Measurements from ENCODE around the gene YIF1A. TPM values are rescaled to one million over a fixed set of nuclear protein-coding genes. Genes with fewer than 3 reads are reported as not detected.

YIF1A gene
- total RNA-seq (2014; rRNA removed; shearing (Covaris generic); ENCODE audit: low replicate concordance), result 145 and 154 TPM in 2 replicates

GRCh38 chr11:66288671-66289547 is at the start of gene YIF1A:
TSS of gene YIF1A (minus strand) at chr11:66289143. CDS start at chr11:66288985, 158 bp downstream.
- Histone ChIP-seq H3K36me3 (ENCODE audit: insufficient read depth, low read length) (0 out of 2 replicates have a peak, but pooled peaks cover 4% of the 10 kb centered on the region), H2AFZ (ENCODE audit: low read length) (peak within 1 kb of the TSS; percentile 83; the same call in 1 of the 2 replicates), H3K9me2 (replicated peaks; ENCODE audit: insufficient read depth, low read length) (no peaks in the 10 kb centered on the region), H3K9me3 (ENCODE audit: low read length) (no peaks in the 10 kb centered on the region), H4K20me1 (ENCODE audit: insufficient read depth, low read depth, low read length) (0 out of 2 replicates have a peak, but pooled peaks cover 4% of the 10 kb centered on the region), H3K4me3 (ENCODE audit: low read length) (peak within 1 kb of the TSS; percentile 99), H3K27ac (ENCODE audit: low read length) (peak within 1 kb of the TSS; percentile 68), H3K27me3 (ENCODE audit: low read length) (no peaks in the 10 kb centered on the region), H3K79me2 (ENCODE audit: low read length) (peaks cover 20% of the 10 kb centered on the region), H3K9ac (ENCODE audit: low read length) (peak within 1 kb of the TSS; percentile 98), H3K4me1 (ENCODE audit: low read length) (peaks cover 26% of the 10 kb centered on the region), H3K4me2 (ENCODE audit: low read depth, low read length, poor library complexity, severe bottlenecking) (peak within 1 kb of the TSS; percentile 94)
- DNase-seq, result peak; percentile 99

GRCh38 chr11:66337103-66337899 is 48.4 kb upstream of the YIF1A start:
- Histone ChIP-seq H3K4me3 (ENCODE audit: low read length) (no peak overlapping the region), H3K4me1 (ENCODE audit: low read length) (peaks cover 20% of the 10 kb centered on the region), H3K9ac (ENCODE audit: low read length) (peak overlapping the region; percentile 18), H3K27me3 (ENCODE audit: low read length) (no peaks in the 10 kb centered on the region), H3K9me2 (replicated peaks; ENCODE audit: insufficient read depth, low read length) (no peaks in the 10 kb centered on the region), H4K20me1 (ENCODE audit: insufficient read depth, low read depth, low read length) (no peaks in the 10 kb centered on the region), H3K4me2 (ENCODE audit: low read depth, low read length, poor library complexity, severe bottlenecking) (peak overlapping the region; percentile 20), H2AFZ (ENCODE audit: low read length) (no peak overlapping the region), H3K27ac (ENCODE audit: low read length) (no peak overlapping the region), H3K79me2 (ENCODE audit: low read length) (no peaks in the 10 kb centered on the region), H3K9me3 (ENCODE audit: low read length) (no peaks in the 10 kb centered on the region), H3K36me3 (ENCODE audit: insufficient read depth, low read length) (no peaks in the 10 kb centered on the region)
- DNase-seq, result no peak

- Histone ChIP-seq H3K9me2 (replicated peaks; ENCODE audit: insufficient read depth, low read length) (no peaks in the 10 kb centered on the region), H3K27me3 (ENCODE audit: low read length) (no peaks in the 10 kb centered on the region), H3K9ac (ENCODE audit: low read length) (peak within 1 kb of the TSS; percentile 18), H3K4me1 (ENCODE audit: low read length) (peaks cover 20% of the 10 kb centered on the region), H2AFZ (ENCODE audit: low read length) (no peak within 1 kb of the TSS), H3K36me3 (ENCODE audit: insufficient read depth, low read length) (no peaks in the 10 kb centered on the region), H3K9me3 (ENCODE audit: low read length) (no peaks in the 10 kb centered on the region), H3K27ac (ENCODE audit: low read length) (no peak within 1 kb of the TSS), H4K20me1 (ENCODE audit: insufficient read depth, low read depth, low read length) (no peaks in the 10 kb centered on the region), H3K4me2 (ENCODE audit: low read depth, low read length, poor library complexity, severe bottlenecking) (peak within 1 kb of the TSS; percentile 20), H3K4me3 (ENCODE audit: low read length) (no peak within 1 kb of the TSS), H3K79me2 (ENCODE audit: low read length) (no peaks in the 10 kb centered on the region)
- peak; percentile 81 for DNase-seq
Observed at GRCh38 chr11:66336234-66337102, 47.5 kb upstream of the YIF1A start, which contains the start of gene RIN1. TSS of gene RIN1 (minus strand) at chr11:66336434. CDS start at chr11:66336402, 32 bp downstream.

- Histone ChIP-seq H3K79me2 (ENCODE audit: low read length) (no peaks in the 10 kb centered on the region), H3K36me3 (ENCODE audit: insufficient read depth, low read length) (no peaks in the 10 kb centered on the region), H3K4me1 (ENCODE audit: low read length) (peaks cover 20% of the 10 kb centered on the region), H3K9me3 (ENCODE audit: low read length) (no peaks in the 10 kb centered on the region), H3K27me3 (ENCODE audit: low read length) (no peaks in the 10 kb centered on the region), H3K9ac (ENCODE audit: low read length) (no peak overlapping the region), H2AFZ (ENCODE audit: low read length) (no peak overlapping the region), H3K4me2 (ENCODE audit: low read depth, low read length, poor library complexity, severe bottlenecking) (peak overlapping the region; percentile 20), H3K9me2 (replicated peaks; ENCODE audit: insufficient read depth, low read length) (no peaks in the 10 kb centered on the region), H3K4me3 (ENCODE audit: low read length) (no peak overlapping the region), H3K27ac (ENCODE audit: low read length) (no peak overlapping the region), H4K20me1 (ENCODE audit: insufficient read depth, low read depth, low read length) (no peaks in the 10 kb centered on the region)
- DNase-seq, result no peak
Observed at GRCh38 chr11:66335531-66336233, 46.7 kb upstream of the YIF1A start.

GRCh38 chr11:66334605-66335442 is 45.9 kb upstream of the YIF1A start:
- no peak for DNase-seq
- no peak overlapping the region for H3K4me3 ChIP-seq (ENCODE audit: low read length)

DNA sequence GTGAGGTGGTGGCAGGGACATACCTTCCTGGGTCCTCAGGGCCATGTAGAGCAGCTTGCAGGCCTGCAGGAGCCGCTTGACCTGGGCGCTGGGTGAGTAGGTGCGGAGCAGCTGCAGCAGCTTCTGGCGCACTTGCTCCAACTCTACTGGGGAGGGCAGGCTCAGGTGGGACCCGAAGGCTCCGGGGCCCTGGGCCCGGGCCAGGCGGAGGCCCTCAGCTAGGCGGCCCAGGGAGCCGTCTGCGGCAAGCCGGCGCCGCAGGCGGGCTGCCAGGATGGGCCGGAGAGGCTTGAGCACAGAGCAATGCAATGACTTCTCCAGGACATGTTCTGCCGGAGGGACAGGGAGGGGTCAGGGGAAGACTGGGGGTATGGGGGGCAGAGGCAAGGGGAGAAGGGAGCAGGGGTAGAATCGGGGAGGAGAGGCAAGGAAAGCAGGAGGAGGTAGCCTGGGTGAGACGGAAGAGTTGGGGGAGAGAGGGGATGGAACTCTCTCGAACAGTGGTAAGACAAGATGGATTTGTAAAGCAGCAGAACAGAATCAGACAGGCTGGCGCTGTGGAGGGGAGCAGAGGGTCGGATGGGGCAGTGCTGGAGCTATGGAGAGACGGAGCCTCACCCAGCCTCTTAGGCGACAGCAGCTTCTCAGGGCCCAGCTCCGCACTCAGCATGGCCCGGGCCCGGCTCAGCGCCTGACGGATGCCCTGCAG is 45.1 kb upstream of the YIF1A start:
- Histone ChIP-seq H3K4me1 (ENCODE audit: low read length) (peaks cover 20% of the 10 kb centered on the region), H3K36me3 (ENCODE audit: insufficient read depth, low read length) (no peaks in the 10 kb centered on the region), H3K4me3 (ENCODE audit: low read length) (no peak overlapping the region), H3K79me2 (ENCODE audit: low read length) (no peaks in the 10 kb centered on the region), H3K9ac (ENCODE audit: low read length) (no peak overlapping the region), H3K9me2 (replicated peaks; ENCODE audit: insufficient read depth, low read length) (no peaks in the 10 kb centered on the region), H3K27me3 (ENCODE audit: low read length) (no peaks in the 10 kb centered on the region), H3K4me2 (ENCODE audit: low read depth, low read length, poor library complexity, severe bottlenecking) (no peak overlapping the region), H3K27ac (ENCODE audit: low read length) (no peak overlapping the region), H3K9me3 (ENCODE audit: low read length) (no peaks in the 10 kb centered on the region), H2AFZ (ENCODE audit: low read length) (no peak overlapping the region), H4K20me1 (ENCODE audit: insufficient read depth, low read depth, low read length) (no peaks in the 10 kb centered on the region)
- DNase-seq, result no peak

More at GRCh38 chr11:66334605-66335442, 45.9 kb upstream of the YIF1A start:
- H3K27ac ChIP-seq (ENCODE audit: low read length), result no peak overlapping the region
- H4K20me1 ChIP-seq (ENCODE audit: insufficient read depth, low read depth, low read length), result no peaks in the 10 kb centered on the region
- H3K27me3 ChIP-seq (ENCODE audit: low read length), result no peaks in the 10 kb centered on the region
- no peaks in the 10 kb centered on the region for H3K36me3 ChIP-seq (ENCODE audit: insufficient read depth, low read length)
- peaks cover 20% of the 10 kb centered on the region for H3K4me1 ChIP-seq (ENCODE audit: low read length)
- H3K9me2 ChIP-seq (replicated peaks; ENCODE audit: insufficient read depth, low read length), result no peaks in the 10 kb centered on the region
- H3K4me2 ChIP-seq (ENCODE audit: low read depth, low read length, poor library complexity, severe bottlenecking), result no peak overlapping the region
- no peaks in the 10 kb centered on the region for H3K79me2 ChIP-seq (ENCODE audit: low read length)
- no peaks in the 10 kb centered on the region for H3K9me3 ChIP-seq (ENCODE audit: low read length)
- no peak overlapping the region for H2AFZ ChIP-seq (ENCODE audit: low read length)
- H3K9ac ChIP-seq (ENCODE audit: low read length), result no peak overlapping the region
